ENCODE results near the gene SLC25A34.

DNA sequence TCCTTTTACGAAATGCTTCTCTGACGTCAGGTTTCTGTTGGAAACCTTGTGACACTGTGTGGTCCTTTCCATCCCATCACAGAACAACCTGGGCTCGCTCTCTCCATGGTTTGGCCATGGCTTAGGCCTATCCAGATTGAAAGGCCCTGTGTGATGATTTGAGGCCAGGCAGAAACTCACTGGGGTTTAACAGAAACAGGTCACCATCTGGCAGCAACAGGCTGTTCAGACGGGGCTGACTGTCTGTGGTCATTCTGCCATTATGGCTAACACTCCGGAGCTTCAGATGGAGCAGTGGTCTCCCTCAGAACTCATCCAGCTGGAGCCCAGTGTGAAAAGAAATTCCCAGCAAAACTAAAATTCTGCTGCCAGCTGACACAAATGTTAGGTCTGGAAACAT, 42.7 kb upstream of the SLC25A34 start:
- TF ChIP-seq, protein P1, sequence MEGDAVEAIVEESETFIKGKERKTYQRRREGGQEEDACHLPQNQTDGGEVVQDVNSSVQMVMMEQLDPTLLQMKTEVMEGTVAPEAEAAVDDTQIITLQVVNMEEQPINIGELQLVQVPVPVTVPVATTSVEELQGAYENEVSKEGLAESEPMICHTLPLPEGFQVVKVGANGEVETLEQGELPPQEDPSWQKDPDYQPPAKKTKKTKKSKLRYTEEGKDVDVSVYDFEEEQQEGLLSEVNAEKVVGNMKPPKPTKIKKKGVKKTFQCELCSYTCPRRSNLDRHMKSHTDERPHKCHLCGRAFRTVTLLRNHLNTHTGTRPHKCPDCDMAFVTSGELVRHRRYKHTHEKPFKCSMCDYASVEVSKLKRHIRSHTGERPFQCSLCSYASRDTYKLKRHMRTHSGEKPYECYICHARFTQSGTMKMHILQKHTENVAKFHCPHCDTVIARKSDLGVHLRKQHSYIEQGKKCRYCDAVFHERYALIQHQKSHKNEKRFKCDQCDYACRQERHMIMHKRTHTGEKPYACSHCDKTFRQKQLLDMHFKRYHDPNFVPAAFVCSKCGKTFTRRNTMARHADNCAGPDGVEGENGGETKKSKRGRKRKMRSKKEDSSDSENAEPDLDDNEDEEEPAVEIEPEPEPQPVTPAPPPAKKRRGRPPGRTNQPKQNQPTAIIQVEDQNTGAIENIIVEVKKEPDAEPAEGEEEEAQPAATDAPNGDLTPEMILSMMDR (IDR thresholded peaks at IDR 0.05): no peak
- no peak for TF ChIP-seq POLR2A (IDR thresholded peaks at IDR 0.05; ENCODE audit: low read depth)
- no peak for TF ChIP-seq EP300 (IDR thresholded peaks at IDR 0.05)
- no peak for TF ChIP-seq POLR2AphosphoS5 (IDR thresholded peaks at IDR 0.05)

All from esophagus muscularis mucosa (tissue), 4 donors.